NCI-H2171 (cell line): ENCODE results near the gene TOP1.
A peak's percentile ranks its signal among the peaks of the same experiment; 100 is the strongest.

Source experiments
- DNase-seq: peaks from one replicate; lab custom pipeline; 2025; lab: John Stamatoyannopoulos, UW

The TOP1 gene

DNA sequence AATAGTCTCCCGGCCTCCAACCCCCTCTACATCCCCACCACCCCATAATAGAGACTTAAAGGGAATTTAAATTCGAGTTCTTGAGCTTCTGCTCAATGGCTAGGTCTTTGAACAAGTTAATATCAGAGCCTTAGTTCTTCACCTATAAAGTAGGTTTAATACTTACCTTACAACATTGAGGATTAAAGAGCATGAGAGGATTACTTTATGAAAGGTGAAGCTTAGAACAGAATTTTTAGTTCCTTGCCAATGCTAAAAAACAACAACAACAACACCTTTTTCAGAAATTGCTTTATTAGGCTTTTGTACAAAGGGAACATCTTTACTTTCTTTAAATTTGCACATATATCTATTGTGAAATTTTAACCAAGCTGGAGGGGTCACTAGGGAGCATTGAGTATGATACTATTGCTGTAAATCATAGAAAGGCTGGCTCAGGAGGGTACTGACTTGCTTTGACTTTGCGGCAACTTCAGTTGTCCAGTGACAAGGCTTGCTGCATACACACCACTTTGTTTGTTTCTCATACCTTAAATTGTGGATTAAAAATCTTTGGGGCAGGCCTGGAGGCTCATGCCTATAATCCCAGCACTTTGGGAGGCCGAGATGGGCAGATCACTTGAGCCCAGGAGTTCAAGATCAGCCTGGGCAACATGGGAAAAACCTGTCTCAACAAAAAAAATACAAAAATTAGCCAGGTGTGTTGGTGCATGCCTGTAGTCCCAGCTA, 9.7 kb downstream of the TOP1 start:
- no peak for DNase-seq

- DNase-seq: no peak
Measured at GRCh38 chr20:41038878-41039404, 10.3 kb downstream of the TOP1 start.

GRCh38 chr20:41040855-41041254, 12.2 kb downstream of the TOP1 start:
- DNase-seq: no peak

DNA sequence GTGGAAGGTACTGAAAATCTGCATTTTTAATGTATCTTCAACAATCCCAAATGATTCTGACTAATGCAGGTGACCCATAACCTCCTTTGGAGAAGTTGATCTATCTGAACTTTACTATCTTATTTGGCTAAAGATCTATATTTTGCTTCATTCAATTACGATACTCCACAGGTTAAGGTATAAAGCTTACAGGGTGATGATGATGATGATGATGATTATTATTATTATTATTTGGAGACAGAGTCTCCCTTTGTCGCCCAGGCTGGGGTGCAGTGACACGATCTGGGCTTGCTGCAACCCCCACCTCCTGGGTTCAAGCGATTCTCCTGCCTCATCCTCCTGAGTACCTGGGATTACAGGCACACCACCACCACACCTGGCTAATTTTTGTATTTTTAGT, 13.1 kb downstream of the TOP1 start:
- DNase-seq: no peak

DNA sequence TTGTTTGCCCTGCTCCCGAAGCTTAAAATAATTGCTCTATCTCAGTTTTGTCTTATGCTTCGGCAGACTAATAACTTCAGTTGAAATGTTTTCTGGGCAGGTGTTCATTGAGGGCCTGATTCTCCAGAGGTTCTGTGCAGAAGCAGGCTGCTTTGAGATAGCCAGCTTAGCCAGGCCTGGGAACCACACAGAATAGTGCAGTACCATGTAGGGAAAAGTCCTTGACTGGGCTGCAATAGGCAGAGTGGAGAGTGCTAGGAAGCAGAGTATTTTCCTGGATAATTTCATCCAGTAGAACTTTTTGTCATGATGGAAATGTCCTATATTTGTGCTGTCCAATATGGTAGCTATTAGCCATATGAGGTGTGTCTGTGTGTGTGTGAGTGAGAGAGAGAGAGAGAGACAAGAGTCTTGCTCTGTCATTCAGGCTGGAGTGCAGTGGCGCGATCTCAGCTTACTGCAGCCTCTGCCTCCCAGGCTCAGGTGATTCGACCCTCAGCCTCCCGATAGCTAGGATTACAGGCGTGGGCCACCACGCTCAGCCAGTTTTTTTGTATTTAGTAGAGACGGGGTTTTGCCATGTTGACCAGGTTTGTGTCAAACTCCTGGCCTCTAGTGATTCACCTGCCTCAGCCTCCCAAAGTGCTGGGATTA, 15.9 kb downstream of the TOP1 start:
- DNase-seq: no peak

DNA sequence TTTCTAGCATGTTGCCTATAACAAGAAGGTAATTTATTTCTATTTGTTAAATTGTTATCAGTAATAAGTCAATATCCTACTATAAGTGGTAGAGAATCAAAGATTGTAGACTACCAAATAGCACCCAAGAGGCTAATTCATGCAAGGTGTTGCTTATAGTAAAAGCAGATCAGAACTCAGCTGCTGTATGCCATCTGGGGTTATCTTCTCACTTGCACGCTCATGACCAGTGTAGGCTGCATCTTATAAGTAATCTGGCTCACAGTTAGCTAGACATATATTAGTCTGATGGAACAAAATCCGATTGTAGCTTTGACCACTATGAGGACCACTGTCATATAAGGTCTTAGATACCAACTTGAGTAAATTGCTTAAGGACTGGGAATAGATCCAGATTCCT, 17.0 kb downstream of the TOP1 start:
- no peak for DNase-seq

DNA sequence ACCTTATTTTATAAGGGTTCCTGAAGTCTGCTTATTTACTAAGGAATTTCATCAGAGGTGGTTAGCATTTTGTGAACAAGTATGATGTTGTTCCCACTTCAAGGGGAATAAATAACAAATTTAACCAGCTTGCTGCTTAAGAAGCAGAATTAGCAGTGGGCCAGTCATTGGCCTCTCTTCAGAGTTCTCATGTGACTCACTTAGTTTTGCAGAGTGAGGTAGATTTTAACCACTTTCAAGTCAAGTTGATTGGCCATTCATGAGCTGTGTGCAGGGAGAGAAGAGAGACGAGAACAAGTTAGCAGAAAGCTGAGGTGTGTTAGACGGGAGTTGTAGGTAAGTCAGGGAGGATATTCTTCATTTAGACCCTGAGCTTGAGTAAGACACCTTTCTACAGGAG, 18.1 kb downstream of the TOP1 start:
- no peak for DNase-seq

DNA sequence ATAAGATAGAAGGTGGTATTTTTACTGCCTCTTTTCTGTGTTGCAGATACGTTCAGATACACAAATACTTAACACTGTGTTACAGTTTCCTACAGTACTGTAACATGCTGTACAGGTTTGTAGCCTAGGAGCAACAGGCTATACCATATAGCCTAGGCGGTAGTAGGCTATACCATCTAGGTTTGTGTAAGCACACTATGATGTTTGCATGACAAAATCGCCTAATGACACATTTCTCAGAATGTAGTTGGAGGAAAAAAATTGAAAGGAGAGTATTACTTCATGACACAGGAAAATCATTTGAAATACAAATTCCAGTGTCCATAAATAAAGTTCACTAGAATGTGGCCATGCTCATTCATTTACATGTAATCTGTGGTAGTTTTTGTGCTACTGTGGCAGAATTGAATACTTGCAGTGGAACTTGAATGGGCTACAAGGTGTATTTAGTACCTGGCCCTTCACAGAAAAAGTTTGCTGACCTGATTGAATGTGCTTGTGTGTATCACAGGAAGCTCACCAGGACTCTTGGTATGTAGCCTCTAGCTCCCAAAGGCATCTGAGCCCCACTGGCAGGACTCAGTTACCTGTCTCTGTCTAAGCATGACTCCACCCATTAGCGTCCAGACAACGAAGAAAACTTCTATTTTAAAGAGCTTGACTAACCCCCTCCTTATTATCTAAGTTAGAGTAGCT, 18.8 kb downstream of the TOP1 start:
- no peak for DNase-seq

GRCh38 chr20:41047975-41048305, 19.3 kb downstream of the TOP1 start:
- peak; percentile 41 for DNase-seq

GRCh38 chr20:41048461-41049301, 20.1 kb downstream of the TOP1 start:
- no peak for DNase-seq

DNA sequence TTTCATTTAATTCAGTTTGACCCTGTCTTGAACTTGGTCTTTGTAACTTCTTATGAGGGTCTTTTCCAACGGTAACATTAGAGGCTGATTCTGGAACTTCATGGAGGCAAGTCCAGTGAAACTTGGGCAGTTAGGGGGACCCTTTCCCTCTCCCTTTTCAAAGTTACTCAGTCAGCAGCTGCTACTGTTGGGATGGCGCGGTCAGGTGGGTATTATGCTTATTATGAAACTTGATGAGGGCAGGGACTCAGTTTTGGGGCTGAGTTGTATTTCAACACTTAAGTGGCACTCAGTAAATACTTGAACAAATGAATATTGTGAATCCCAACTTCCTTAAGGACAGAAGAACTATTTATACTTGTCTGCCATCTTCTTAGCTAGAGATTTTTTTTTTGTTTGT, 20.8 kb downstream of the TOP1 start:
- no peak for DNase-seq

DNA sequence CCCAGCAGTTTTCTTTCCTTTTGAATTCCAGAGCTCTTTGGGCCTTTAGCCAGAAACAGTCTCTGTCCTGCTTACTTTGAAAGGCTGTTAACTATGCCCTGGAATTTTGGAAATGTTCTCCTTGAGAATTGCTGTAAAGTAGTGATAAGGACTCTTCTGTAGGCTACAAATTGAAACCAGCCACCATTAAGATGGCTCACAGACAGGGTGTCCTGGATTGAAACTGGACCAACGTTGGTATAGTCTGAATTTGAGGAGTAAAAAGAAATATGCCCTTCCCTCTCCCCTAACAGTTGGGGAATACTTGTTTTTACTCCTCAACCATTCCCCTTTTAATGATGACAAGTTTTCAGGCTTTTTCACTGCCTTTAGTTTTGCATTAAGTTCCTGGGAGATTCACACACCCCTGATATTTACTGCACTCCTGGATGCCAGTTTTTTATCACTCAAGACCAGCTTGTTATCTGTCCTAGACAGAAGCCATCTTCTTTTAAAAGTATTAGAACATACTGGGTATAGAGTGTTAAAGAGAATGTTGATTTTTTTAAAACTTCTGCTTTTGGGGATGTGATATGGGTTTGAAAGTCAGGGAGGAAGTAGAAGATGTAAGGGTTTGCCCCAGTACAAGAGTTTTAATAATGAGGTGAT, 21.9 kb downstream of the TOP1 start:
- DNase-seq: no peak

DNA sequence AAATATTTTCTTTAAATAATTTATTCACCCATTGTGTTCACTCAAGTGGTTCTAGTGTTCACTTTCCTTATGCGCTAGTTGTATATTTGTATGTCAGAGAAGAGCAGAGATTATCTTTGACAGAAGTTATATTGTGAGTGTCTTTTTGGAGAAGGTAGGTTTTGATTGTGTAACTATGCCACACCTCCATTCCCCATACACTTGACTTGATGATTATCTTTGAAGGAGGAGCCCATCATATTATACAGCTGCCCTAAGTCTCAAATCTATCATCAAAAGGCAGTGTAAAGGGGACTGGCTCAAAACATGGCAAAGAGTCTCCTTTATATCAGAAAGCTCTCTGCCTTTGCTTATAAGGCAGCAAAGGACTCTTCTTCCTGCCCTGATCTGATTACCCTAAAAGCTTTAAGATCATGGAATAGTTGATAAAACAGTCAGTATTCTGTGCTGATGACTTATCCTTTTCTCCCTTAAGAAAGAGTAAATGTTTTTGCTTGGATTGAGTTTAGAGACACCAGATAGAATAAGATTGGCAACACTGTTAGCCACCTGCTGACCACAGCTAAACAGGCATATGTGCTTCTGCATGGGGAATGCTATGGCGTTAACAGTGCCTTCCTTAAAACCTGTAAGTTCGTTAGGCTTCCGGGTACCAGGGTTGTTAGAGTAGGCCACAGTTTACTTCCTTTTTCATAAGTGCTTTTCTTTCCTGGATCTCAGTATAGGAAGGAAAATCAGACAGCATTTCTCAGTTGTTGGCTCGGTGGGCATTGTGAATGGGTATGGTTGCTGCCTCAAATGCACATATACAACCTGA, 22.6 kb downstream of the TOP1 start:
- DNase-seq: no peak

GRCh38 chr20:41052742-41053419, 24.3 kb downstream of the TOP1 start:
- no peak for DNase-seq

- DNase-seq: no peak
Measured at GRCh38 chr20:41054070-41054846, 25.6 kb downstream of the TOP1 start.

DNA sequence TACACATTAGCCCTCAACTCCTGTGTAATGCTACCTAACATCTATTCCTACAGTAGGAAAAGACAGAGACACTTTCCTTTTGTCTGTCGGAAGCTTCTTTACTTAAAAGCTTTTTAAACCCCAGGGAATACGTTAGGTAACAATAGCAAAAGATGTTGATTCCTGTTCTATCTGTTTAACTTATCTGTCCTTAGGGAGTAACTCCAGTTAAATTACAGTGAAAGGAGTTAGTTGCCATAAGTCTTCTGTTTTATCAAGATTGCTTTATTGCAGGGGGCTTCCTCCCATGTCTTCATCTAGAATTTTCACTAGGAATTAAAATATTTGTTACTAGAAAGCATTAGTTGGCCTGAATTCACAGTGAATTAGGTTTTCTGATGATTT, 26.2 kb downstream of the TOP1 start:
- DNase-seq: no peak

DNA sequence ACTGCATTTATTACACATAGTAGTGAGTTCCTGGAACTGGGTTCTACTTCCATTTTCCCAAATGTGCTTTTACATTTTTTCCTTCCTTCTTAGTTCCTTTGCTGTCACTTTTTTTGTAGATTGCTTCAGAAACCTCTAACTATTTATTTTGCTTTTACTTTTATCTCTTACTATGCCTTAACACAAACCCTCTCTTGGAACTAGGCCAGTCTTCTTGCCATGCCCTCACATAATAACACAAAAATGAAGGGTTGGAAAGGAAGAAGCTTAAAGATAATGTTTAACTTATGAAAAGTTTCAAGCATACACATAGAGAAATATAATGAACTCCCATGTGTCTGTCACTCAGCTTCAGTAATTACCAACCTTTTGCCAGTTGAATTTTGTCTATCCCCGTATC, 27.1 kb downstream of the TOP1 start:
- DNase-seq: no peak

DNA sequence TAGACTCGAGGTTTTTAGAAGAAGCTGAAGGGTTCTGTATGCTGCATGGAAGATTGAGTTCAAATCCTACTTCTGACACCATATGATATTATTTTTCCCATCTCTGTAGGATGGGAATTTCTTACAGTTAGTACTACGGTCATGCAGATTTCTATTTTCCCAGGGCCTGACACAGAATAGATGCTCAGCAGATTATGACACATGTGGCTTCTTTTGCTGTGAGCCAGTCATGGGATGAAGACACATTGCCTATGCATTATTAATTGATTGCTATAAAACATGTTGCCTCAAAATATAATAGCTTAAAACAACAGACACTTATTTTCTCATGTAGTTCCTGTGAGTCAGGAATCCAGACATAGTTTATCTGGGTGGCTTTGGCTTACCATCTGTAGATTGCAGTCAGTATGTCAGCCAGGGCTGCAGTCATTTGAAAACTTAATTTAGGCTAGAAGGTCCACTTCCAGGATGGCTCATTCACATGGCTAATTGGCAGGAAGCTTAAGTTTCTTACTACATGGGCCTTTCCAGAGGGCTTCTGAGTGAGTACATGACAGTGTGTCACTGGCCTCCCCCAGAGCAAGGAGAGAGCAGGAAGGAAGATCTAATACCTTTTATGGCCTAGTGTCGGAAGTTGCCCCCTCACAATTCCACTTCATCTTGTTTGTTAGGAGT, 29.5 kb downstream of the TOP1 start:
- no peak for DNase-seq
